Keratinocyte (primary cell): ENCODE measurements around the gene EMILIN1. TPM values are rescaled to one million over a fixed set of nuclear protein-coding genes. Genes with fewer than 3 reads are reported as not detected.

Source experiments
- DNase-seq: peaks from one replicate; pipeline ENCODE4 v3.0.0-alpha.2; 2011; ENCODE audit warnings: low read depth, missing footprints, low spot score
- FAIRE-seq: peaks from 2 replicates; lab custom pipeline; 2011; peaks lifted over from hg19 to GRCh38; lab: Jason Lieb, UNC
- H2AFZ ChIP-seq: 2 replicates; pipeline ENCODE4 v1.6.0; 2012; ENCODE audit warnings: low read length, control low read depth, inconsistent platforms; ENCODE audit not compliant: control insufficient read depth
- H3K27ac ChIP-seq: 2 replicates; pipeline ENCODE4 v1.5.1; 2011; ENCODE audit warnings: low read length; ENCODE audit not compliant: control insufficient read depth, insufficient read depth
- H3K27me3 ChIP-seq: 3 replicates; pipeline ENCODE4 v1.6.0; 2011; ENCODE audit warnings: low read length; ENCODE audit not compliant: control insufficient read depth, insufficient read depth; ENCODE audit errors: extremely low read depth
- H3K36me3 ChIP-seq, 2 experiments: 2 replicates in 1 of 2; 3 replicates in 1 of 2; pipeline ENCODE4 v1.5.1; 2011; ENCODE audit warnings: low read length in 2 of 2, mild to moderate bottlenecking in 1 of 2; ENCODE audit not compliant: control insufficient read depth in 2 of 2, insufficient read depth in 2 of 2; ENCODE audit errors: extremely low read depth in 1 of 2
- H3K4me1 ChIP-seq: 3 replicates; pipeline ENCODE4 v1.5.1; 2011; ENCODE audit warnings: low read length; ENCODE audit not compliant: control insufficient read depth, insufficient read depth; ENCODE audit errors: extremely low read depth
- H3K4me2 ChIP-seq: 3 replicates; pipeline ENCODE4 v1.6.0; 2011; ENCODE audit warnings: low read depth, low read length; ENCODE audit not compliant: control insufficient read depth, insufficient read depth; ENCODE audit errors: extremely low read depth
- H3K4me3 ChIP-seq, 3 experiments: fragments of 200-600 bp in 1 of 3; sonication (generic) in 1 of 3; 2 replicates in 2 of 3; 3 replicates in 1 of 3; pipeline ENCODE4 v1.5.1; 2011 to 2016; ENCODE audit warnings: low read length in 3 of 3, mild to moderate bottlenecking in 3 of 3, control low read depth in 2 of 3, inconsistent platforms in 1 of 3, low read depth in 1 of 3, mixed read lengths in 1 of 3, mixed run types in 1 of 3, moderate library complexity in 1 of 3; ENCODE audit not compliant: control insufficient read depth in 2 of 3, insufficient read depth in 2 of 3; ENCODE audit errors: extremely low read depth in 1 of 3
- H3K79me2 ChIP-seq: 2 replicates; pipeline ENCODE4 v1.6.0; 2012; ENCODE audit warnings: low read length; ENCODE audit not compliant: control insufficient read depth, insufficient read depth
- H3K9ac ChIP-seq: 3 replicates; pipeline ENCODE4 v1.6.0; 2011; ENCODE audit warnings: low read length; ENCODE audit not compliant: control insufficient read depth, insufficient read depth; ENCODE audit errors: extremely low read depth
- H3K9me1 ChIP-seq: 3 replicates; pipeline ENCODE4 v1.6.0; 2011; ENCODE audit warnings: low read length; ENCODE audit not compliant: control insufficient read depth, insufficient read depth; ENCODE audit errors: extremely low read depth
- H3K9me3 ChIP-seq: 2 replicates; pipeline ENCODE4 v1.5.1; 2012; ENCODE audit warnings: low read depth, low read length; ENCODE audit not compliant: control insufficient read depth
- H4K20me1 ChIP-seq: 3 replicates; pipeline ENCODE4 v1.6.0; 2011; ENCODE audit warnings: low read length; ENCODE audit not compliant: control insufficient read depth, insufficient read depth; ENCODE audit errors: extremely low read depth
- EZH2 ChIP-seq: IDR thresholded peaks from one replicate; pipeline ENCODE4 v1.6.1; 2012; ENCODE audit warnings: inconsistent platforms, mild to moderate bottlenecking, low read length, moderate library complexity
- dilution Hi-C: fragments of 300-500 bp; cut with MboI; formaldehyde crosslinking; loops from one replicate; pipeline ENCODE4 v1.7.0; 2020; ENCODE audit warnings: low sequenced_read_pairs; ENCODE audit not compliant: extremely low pct_ligation_motif_present
- polyA plus RNA-seq, 5 experiments: library from polyadenylated mRNA; depleted of rRNA in 3 of 5; stranded (reverse) in 3 of 5; stranded (forward) in 1 of 5; unstranded in 1 of 5; fragments of >200 nt; gene quantifications; 1 replicate in 1 of 5; 2 replicates in 3 of 5; 3 replicates in 1 of 5; pipeline versions ENCODE4 v1.2.1 to v1.2.3, GENCODE V29; 2011 to 2012; ENCODE audit warnings: missing spikeins in 2 of 5, low read depth in 1 of 5, low replicate concordance in 1 of 5
- TF ChIP-seq, protein P1 (sequence below), 3 experiments: IDR thresholded peaks in 1 of 3; conservative IDR thresholded peaks in 1 of 3; optimal IDR thresholded peaks in 1 of 3; 2 replicates in 2 of 3; 3 replicates in 1 of 3; pipeline versions ENCODE3 to v1.5.1; 2011; ENCODE audit warnings: low read length in 3 of 3, mild to moderate bottlenecking in 3 of 3, moderate library complexity in 2 of 3, control low read depth in 1 of 3, inconsistent platforms in 1 of 3; ENCODE audit not compliant: insufficient read depth in 2 of 3; ENCODE audit errors: extremely low read depth in 1 of 3

EMILIN1 gene
- polyA plus RNA-seq, 1 donor (not counting 4 experiments of a cell fraction or from before 2014, with no cell fraction given) = 0.03 TPM

DNA sequence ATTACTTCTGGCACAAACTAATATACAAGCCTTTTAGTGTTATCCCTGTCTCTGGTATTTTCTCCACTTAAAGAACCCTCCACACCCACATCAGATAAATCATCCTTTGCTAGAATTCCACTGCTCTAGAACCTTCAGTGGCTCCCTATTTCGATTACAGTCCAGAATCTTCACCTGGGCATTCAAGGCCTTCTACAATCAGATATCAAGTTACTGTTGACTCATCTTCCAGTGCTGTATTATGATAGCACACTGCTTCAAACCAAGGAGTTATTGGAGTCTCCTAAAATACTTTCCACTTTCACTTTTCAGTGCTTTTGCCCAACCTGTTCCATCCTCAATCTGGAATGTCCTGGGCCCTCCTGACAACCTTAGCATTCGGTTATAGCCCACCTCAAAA, 37.1 kb downstream of the EMILIN1 start:
- Histone ChIP-seq H3K27me3 (peaks cover 32% of the 10 kb centered on the region), H2AFZ (no peak overlapping the region), H4K20me1 (no peaks in the 10 kb centered on the region), H3K9ac (no peak overlapping the region), H3K4me1 (peaks cover 3% of the 10 kb centered on the region), H3K4me3 (no peak overlapping the region), H3K4me2 (no peak overlapping the region), H3K9me3 (no peaks in the 10 kb centered on the region), H3K36me3 (no peaks in the 10 kb centered on the region), H3K79me2 (no peaks in the 10 kb centered on the region), H3K9me1 (no peaks in the 10 kb centered on the region), H3K27ac (no peak overlapping the region)
- TF ChIP-seq, protein P1, sequence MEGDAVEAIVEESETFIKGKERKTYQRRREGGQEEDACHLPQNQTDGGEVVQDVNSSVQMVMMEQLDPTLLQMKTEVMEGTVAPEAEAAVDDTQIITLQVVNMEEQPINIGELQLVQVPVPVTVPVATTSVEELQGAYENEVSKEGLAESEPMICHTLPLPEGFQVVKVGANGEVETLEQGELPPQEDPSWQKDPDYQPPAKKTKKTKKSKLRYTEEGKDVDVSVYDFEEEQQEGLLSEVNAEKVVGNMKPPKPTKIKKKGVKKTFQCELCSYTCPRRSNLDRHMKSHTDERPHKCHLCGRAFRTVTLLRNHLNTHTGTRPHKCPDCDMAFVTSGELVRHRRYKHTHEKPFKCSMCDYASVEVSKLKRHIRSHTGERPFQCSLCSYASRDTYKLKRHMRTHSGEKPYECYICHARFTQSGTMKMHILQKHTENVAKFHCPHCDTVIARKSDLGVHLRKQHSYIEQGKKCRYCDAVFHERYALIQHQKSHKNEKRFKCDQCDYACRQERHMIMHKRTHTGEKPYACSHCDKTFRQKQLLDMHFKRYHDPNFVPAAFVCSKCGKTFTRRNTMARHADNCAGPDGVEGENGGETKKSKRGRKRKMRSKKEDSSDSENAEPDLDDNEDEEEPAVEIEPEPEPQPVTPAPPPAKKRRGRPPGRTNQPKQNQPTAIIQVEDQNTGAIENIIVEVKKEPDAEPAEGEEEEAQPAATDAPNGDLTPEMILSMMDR (optimal IDR thresholded peaks at IDR 0.05 in 1 of 3, IDR thresholded peaks at IDR 0.05 in 1 of 3, conservative IDR thresholded peaks at IDR 0.05 in 1 of 3; ENCODE audit: extremely low read depth in 1 of 3, insufficient read depth in 2 of 3, low read length in 3 of 3) = no peak
- TF ChIP-seq EZH2 = no peak
- dilution Hi-C loops = no loop called here
- no peak for DNase-seq
- FAIRE-seq = no peak

DNA sequence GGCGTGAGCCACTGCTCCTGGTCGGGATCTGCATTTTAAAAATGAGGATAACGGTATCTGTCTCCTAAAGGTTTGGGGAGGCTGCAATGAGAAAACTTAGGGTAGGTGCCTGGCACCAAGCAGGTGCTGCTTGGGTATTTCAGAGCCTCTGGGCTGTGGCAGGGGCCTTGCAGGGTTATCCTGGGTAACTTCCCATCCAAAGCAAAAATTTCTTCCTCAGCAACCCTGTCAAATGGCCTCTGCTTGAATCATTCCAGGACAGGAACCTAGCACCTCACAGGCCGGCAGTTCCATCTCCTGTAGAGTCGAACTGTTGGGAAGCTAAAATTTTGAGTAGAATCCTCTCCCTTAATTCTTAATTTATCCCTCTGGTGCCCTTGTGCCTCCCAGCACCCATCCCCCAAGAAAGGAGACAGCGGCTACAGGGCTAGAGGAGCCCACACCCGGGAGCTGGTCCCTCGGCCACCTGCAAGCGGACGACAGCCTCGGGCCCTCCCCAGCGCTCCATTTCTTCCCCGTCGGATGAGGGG, 39.6 kb downstream of the EMILIN1 start:
- no peak overlapping the region for H3K27ac ChIP-seq
- H3K36me3 ChIP-seq = no peaks in the 10 kb centered on the region
- peaks cover 3% of the 10 kb centered on the region for H3K4me1 ChIP-seq
- H3K9ac ChIP-seq = no peak overlapping the region
- TF ChIP-seq, protein P1 (optimal IDR thresholded peaks at IDR 0.05 in 1 of 3, IDR thresholded peaks at IDR 0.05 in 1 of 3, conservative IDR thresholded peaks at IDR 0.05 in 1 of 3; ENCODE audit: extremely low read depth in 1 of 3, insufficient read depth in 2 of 3, low read length in 3 of 3) = no peak
- peak; percentile 25 for TF ChIP-seq EZH2
- no peaks in the 10 kb centered on the region for H3K9me1 ChIP-seq
- peak overlapping the region in 2 of 3 experiments; percentile 28 to 44 for H3K4me3 ChIP-seq
- DNase-seq = no peak
- H3K79me2 ChIP-seq = no peaks in the 10 kb centered on the region
- peak overlapping the region; percentile 65 for H3K4me2 ChIP-seq
- H3K27me3 ChIP-seq = peaks cover 55% of the 10 kb centered on the region
- no peak overlapping the region for H2AFZ ChIP-seq
- no peaks in the 10 kb centered on the region for H4K20me1 ChIP-seq
- no peak for FAIRE-seq
- dilution Hi-C loops = no loop called here
- H3K9me3 ChIP-seq = no peaks in the 10 kb centered on the region
